Measurements from ENCODE around the gene BCL2L14.

Gene BCL2L14

DNA sequence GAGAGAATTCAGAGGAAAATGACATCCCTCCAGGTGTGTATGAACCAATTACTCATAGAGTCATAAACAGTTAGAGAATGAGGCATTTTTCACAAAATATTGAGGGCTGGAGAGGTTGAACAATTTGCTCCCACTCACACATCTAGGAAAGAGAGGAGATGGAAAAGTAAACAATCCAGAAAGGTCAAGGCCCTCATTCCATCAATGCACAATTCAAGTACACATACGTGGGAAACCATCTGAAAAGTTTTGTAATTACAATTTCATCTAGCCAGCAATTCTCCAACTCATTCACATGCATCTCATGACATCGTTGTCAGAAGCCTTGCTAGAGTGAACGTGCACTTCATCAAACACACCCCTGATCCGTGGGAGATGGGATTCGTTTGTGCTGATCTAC, 15.7 kb upstream of the BCL2L14 start:
- peak in 1 of 56 donors; percentile 3 for DNase-seq

DNA sequence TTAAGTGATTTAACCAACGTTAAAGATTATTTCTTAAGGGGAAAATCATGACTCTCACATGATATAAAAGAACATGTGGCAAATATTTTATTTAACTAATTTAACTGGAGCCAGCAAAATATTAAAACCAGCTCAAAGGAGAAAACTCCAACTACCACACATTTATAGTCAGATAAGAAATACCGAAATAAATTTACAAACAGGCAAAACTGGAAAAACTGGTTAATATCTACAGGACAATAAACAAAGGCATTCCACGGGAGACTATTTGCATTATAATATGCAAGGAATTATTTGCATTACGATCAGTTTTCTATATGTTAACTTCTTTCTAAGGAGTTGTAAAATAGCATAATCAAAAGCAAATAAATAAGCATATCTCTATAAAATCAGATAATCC, 13.8 kb upstream of the BCL2L14 start:
- DNase-seq, result no peak

DNA sequence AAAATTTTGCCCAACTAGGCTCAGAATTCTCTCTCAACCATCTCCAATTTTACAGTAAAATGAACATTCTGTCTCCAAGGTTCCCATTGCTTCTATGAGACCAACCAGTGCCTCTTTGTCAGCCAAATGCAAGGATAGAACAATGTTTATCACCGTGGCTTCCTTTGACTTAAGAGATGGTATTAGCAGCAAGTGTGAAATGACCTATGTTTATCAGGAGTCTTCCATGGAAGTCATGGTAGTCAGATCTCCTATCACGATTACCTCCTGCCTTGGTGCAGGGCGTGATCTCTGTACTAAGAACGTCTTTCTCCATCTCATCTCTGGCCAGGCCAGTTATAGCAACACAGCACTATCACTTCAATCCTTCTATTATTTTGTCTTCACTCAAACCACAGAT, 6.1 kb upstream of the BCL2L14 start:
- DNase-seq, result no peak

DNA sequence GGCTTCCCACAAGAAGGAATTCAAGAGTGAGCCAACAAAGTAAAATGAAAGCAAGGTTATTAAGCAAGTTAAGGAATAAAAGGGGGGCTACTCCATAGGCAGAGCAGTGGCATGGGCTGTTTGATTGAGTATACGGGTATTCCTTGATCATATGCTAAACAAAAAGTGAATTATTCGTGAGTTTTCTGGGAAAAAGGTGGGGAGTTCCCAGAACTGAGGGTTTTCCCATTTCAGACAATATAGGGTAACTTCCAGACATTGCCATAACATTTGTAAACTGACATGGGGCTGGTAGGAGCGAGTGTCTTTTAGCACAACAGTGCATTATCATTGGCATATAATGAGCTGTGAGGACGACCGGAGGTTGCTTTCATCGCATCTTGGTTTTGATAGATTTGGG, 2.0 kb upstream of the BCL2L14 start:
- no peak for DNase-seq

DNA sequence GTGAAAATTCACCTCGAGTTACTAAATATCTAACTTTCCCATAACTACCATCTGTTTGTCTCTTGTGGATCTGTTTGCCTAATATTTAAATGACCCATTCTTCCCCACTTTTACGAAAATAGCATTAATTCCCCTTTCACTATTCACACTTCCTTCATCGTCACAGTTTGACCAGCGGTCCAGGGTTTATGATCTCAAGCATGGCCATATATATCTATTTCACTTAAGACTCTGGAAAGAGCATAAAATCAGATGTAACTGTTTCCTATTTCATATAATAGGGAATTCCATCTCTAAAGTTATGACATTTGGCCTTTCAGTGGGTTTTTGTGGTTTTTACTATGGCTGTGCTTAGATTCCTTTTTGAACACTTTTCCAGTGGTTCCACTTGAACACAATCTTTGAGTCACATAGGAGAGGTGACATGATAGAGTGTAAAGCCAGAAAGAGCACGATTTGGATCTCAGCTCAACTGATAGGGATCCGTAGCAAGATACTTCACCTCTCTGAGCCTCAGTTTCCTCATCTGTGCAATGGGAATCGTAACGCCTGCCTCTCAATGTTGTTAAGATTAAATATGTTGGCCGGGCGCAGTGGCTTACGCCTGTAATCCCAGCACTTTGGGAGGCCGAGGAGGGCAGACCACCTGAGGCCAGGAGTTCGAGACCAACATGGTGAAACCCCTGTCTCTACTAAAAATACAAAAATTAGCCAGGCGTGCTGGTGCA, 754 bp upstream of the BCL2L14 start:
- DNase-seq, result no peak

DNA sequence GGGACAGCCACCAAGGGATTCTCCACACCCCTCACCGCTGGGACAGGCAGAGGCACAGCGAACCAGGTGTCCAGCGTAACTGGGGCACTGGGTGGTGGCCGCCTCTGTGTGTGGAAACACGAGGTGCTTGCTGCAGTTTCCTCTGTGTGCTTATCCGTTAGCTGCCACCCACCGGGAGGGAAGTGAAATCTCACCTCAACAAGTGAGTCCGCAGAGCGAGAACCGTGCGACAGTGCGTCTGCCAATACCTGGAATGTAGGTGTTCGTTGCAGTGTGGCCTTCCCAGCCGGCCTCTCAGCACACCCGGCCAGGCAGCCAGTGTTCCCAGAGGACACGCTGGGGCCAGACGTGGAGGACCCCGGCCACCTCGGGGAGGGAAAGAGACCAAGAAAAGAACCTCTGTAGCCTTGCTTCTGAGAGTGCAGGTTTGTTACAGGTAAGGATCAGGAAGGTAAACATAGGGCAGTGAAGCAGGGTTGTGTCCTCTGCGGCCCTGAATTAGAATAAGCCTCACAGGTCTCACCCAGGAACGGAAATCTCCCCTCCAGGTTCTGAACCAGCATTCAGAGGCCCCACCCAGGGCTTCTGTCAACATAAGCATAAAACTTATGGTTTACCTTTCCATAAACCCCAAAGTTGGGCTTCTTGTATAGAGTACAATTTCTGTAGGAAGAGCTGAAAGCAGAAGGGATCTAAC, 1.5 kb downstream of the BCL2L14 start:
- no peak for DNase-seq

DNA sequence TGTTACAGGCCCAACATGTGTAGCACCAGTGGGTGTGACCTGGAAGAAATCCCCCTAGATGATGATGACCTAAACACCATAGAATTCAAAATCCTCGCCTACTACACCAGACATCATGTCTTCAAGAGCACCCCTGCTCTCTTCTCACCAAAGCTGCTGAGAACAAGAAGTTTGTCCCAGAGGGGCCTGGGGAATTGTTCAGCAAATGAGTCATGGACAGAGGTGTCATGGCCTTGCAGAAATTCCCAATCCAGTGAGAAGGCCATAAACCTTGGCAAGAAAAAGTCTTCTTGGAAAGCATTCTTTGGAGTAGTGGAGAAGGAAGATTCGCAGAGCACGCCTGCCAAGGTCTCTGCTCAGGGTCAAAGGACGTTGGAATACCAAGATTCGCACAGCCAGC, 8.6 kb downstream of the BCL2L14 start:
- DNase-seq, result no peak

DNA sequence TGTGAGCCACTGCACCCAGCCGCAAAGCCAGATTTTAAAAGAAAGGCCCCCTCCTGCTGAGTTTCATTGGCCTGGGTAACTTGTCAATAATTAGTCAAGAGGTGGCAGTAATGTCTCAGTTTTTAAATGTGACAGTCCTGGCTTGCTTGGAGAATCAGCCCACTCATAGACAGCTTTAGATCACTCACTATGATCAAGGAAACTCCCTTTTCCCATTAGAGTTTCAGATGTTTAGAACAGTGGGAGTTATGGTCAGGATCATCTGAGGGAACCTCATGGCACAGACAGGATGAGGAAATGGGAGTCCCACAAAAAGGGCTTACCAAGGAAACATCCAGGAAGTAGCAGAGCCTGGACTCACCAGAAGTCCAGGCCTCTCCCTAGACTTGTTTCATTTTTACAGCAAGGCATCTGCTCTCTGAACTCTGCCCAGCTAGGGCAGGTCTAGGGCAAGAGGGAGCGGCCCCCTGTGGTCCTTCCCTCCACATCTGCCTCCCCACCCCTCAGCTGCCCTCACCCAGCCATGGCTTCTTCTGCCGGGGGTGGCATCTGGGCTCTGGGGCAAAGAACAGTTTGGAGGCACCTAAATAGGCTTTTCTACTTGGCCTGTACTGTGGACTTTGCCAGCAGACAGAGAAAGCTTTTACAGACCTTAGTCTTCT, 11.2 kb downstream of the BCL2L14 start:
- DNase-seq, result peak in 8 of 56 donors; percentile 1 to 22 (median 8)

DNA sequence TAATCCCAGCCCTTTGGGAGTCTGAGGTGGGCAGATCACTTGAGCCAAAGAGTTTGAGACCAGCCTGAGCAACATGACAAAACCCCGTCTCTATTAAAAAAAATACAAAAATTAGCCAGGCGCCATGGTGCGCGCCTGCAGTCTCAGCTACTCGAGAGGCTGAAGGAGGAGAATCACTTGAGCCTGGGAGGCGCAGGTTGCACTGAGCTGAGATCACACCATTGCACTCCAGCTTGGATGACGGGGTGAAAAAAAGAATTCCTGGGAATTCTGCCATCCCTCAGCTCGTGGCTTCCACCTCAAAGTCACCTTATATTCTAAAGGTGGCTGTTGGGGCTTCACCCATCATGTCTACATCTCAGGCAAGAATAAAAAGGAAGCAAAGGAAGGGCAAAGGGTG, 12.9 kb downstream of the BCL2L14 start:
- no peak for DNase-seq

DNA sequence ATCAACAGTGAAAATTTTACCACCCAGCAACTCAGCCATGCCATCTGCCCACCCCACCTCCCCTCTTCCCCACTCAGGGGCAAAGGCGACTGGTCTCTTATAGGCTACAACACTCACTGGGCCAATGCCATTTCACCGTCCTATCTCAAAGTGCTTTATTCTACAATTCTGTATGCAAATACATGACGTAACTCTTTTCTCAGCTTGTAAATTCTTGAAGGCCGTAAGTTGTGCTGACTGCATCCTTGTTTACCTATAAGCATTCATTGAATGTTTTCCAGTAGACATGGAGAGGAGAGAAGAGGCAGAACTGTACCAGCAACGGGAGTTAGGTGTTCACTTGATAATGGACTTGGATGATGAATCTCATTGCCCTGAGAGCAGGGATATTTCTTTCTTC, 15.6 kb downstream of the BCL2L14 start:
- DNase-seq, result no peak

DNA sequence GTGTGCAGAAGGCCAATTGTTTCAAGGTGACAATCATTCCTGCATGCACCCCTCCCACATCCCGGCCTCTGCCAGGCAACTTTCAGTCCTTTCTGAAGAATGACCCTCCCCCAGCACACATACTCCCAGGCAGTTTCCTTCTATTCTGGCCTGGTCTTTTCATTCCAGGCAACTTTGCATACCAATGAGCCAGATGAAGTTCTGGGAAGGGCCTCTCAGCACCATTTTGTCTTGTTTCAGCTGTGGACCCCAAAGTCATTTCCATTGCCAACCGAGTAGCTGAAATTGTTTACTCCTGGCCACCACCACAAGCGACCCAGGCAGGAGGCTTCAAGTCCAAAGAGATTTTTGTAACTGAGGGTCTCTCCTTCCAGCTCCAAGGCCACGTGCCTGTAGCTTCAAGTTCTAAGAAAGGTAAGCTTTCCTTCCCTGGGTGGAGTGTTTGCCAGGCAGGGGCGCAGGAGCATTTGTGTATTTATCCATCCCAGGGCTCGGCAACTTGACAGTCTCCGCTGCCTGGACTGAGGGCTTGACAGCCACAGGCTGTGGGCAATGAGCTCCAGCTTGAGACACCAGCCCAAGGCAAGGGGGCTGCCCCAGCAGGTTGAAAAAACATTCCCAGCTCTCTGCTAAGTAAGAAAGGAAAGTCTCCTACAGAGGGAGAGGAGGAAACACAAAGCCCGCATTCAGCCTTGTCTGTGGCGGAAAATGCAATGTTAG, 16.4 kb downstream of the BCL2L14 start:
- no peak for DNase-seq

DNA sequence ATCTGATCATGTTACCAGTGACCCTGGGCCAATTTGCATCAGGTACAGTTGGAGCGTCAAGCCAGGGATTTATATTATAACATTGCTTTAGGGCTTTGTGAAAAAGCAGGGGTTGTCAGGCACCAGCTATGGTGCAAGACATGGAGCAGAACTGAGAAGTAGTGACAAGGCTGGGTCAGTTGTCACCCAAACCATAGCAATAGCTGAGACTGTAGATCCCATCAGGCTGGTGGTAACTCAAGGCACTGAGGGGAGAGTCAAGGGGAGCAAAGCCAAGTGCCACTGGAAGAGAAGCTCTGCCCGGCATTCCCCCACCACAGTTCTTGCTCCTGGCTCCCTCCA, 16.9 kb downstream of the BCL2L14 start:
- no peak for DNase-seq

DNA sequence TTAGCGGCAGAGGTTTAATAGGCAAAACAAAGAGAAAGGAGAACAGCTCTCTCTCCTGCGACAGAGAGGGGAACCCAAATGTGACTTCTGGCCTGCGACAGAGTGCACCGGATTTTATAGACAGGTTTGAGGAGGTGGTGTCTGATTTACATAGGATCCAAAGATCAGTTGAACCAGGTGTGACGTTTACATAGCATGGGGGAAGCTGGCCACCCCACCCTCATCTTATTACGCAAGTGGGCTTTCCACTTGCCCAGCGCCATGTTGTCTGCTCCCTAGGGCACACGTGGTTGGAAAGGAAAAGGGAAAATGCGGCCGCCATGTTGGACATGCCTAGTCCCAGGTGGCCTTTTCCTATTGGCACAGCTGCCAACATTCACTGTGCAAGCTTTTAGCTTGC, 17.4 kb downstream of the BCL2L14 start:
- no peak for DNase-seq

DNA sequence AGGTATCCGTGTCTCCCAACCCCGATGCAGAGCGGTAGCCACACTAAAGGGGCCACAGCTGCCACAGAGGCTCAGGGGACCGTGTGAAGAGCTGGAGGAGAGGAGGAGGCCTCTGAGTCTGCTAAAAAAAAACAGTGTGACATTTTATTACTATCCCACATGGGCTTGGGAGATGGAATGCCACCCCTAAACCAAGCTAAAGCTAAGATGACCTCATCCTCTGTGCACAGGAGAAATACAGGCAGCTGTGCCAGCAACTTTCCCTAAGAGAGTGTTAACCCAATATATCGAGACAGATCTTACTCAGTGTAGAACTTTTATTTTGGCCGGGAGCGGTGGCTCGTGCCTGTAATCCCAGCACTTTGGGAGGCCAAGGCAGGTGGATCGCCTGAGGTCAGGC, 18.0 kb downstream of the BCL2L14 start:
- DNase-seq, result no peak

DNA sequence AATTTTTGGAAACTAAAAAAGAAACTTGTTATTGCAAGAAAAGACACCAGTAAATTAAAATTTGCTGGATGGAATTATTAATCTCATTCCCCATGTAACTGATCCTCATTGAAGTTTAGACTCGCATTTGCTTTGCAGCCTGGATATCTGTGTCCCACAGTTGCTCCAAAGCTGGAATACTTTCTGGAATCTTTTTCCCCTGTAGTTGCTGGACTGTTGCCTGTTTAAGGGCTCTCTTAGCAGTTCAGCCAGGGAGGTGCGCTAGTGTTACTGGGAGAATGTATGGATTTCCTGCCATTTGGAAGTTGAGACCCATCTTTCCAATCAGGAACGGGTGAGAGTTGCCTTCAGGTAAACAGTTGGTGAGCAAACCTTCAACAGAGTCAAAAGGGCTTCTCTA, 20.3 kb downstream of the BCL2L14 start:
- no peak for DNase-seq

DNA sequence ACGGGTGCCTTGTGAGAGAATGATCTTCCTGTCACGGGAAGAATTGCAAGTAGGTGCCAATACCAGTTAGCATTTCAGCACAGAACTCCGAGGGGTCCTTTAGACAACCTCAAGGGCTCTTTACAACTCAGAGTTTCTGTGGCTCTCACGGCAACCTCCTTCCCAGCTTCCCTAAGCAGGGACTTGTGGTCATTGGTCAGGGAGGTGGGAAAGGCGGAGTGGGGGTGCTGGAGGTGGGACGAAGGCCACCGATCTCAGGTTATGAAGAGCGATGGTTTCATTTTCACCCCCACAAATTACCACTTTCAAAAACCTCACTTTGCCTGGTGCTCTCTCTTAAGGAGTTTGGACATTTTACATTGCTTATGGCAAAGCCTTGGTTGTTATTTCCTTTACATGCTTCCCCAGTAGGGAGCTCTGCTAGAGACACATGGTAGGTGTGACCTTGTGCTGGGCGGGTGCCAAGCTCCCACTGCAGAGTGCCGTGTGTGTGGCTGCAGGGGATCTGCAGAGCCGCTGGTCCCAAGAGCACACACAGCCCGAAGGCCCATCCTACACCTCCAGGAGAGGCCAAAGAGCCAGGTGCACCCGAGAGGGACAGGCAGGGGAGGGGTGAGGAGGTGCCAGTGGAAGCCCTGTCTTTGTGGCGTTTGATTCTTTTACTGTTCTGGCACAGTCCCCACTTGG, 21.4 kb downstream of the BCL2L14 start:
- no peak for DNase-seq

DNA sequence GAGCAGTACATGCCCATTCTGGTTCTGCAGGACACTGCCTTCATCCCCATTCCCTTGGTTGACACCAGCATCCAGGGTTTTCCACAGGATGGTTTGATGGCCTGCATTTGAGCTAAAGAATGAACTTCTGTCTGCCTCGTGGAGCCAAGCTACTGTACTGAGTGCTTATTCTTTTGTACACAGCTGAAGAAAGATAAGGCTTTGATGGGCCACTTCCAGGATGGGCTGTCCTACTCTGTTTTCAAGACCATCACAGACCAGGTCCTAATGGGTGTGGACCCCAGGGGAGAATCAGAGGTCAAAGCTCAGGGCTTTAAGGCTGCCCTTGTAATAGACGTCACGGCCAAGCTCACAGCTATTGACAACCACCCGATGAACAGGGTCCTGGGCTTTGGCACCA, 23.7 kb downstream of the BCL2L14 start:
- no peak for DNase-seq

DNA sequence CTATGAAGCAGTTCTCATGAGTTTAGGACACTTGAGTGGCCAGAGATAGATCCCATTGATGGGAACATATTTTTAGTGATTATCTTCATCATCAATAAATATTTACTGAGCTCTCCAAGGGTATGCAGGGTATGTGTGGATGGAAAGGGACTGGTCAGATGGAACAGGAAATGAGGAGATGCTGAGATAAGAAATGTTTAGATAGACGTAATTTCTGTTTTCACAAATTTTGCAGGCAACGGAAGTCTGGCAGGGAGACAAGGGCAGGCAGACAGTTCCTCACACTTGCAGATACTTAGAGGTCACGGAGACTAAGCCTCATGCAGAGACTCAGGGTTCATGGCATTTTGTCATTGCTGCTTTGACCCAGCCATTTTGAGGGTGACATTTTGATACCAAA, 24.3 kb downstream of the BCL2L14 start:
- DNase-seq, result no peak

DNA sequence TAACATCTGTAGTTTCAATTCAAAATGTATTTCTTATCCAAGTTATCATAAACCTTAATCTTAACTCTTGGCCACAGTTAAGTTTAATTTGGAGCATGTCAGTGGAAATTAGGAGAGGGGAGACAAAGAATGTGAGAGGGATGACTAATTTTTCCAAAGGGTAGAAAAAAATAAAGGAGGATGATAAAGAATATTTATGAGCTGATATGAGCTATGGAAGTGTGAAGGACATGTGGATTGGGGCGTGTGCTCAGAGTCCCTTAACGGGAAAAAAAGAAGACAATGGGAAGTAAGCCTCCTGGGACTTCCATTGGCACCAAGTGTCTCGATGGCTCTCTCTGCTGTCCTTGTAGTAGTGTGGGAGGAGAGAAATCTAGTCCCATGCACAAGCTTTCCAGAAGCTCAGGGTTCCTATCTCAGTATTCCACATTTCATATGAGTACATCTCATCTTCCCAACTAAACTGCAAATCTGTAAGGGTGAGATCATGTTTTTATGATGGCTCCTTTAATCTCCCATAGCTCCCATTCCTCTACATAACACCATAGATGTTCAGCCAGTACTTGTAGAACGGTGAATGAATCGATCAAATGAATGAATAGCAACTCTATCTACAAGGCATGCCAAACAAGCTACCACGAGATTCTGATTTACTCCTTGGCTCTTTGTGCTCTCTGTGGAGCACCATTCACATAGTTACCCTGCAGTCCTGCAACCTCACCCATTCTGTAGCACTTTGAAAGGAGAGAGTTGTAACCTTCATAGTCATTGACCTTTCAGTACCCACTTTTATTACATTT, 27.4 kb downstream of the BCL2L14 start:
- no peak for DNase-seq

DNA sequence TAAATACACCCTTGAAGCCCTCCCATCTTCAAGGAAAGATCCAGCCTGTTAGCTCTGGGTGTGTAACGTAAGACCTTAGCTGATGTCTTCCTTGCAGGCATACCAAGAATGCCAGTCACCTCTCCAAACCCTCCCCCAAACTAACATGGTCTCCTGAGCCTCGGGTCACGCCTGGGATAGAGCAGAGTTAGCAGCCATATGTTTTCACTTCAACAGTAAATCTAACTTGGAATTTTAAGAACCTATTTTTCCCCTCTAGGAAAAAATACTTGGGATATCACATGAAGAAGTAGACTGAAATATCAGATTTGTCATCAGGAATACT, 27.9 kb downstream of the BCL2L14 start:
- no peak for DNase-seq

DNA sequence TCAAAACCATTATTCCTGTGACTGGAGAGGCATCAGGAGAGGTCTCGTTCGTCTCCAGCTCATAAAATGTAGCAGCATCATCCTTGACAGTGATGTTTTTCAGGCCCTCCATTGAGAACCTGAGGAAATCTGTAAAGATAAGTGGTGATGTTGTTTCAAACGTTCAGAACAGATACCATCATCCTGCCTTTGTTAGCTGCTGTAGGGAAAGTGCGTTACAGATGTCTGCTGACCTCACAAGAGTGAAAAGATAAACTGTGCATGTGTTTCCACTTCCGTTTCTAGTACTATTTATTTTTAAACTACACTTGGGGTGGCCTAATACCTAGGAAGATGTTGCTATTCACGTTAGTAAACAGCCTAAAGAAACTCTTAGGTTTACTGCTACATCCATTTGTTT, 28.4 kb downstream of the BCL2L14 start:
- no peak for DNase-seq

All from nucleus accumbens (tissue), 56 donors.